ENCODE results near the gene BCL2L1.

- TF ChIP-seq CTCF (conservative IDR thresholded peaks at IDR 0.05; ENCODE audit: low read depth, low read length), result no peak
- no peak for TF ChIP-seq EZH2 (IDR thresholded peaks at IDR 0.05; ENCODE audit: low read length, unreplicated experiment)
- TF ChIP-seq EZH2phosphoT487 (IDR thresholded peaks at IDR 0.05; ENCODE audit: borderline replicate concordance, low read length), result no peak
Measured at GRCh38 chr20:31704225-31705119, 18.2 kb downstream of the BCL2L1 start.

All from PC-3 (cell line).